IPS-15b (cell line): ENCODE results near the gene GNA15.
"Not testable (repeated sequence)": the region's sequence is repeated elsewhere in the genome, so short reads cannot be mapped to it uniquely, and the experiment has no call there.

Source experiments
- H3K27me3 ChIP-seq: one replicate; pipeline ENCODE4 v1.6.1; 2013; ENCODE audit warnings: low read length; ENCODE audit not compliant: control insufficient read depth, insufficient read depth
- H3K36me3 ChIP-seq: one replicate; pipeline ENCODE4 v1.6.1; 2013; ENCODE audit warnings: low read length; ENCODE audit not compliant: control insufficient read depth, insufficient read depth
- H3K4me1 ChIP-seq: one replicate; pipeline ENCODE4 v1.6.1; 2013; ENCODE audit warnings: mild to moderate bottlenecking, low read length; ENCODE audit not compliant: control insufficient read depth, insufficient read depth
- H3K4me3 ChIP-seq: one replicate; pipeline ENCODE4 v1.5.1; 2013; ENCODE audit warnings: low read depth, low read length
- H3K9ac ChIP-seq: one replicate; pipeline ENCODE4 v1.6.1; 2013; ENCODE audit warnings: low read depth, mild to moderate bottlenecking, low read length
- H3K9me3 ChIP-seq: one replicate; pipeline ENCODE4 v1.6.1; 2013; ENCODE audit warnings: mild to moderate bottlenecking, low read length; ENCODE audit not compliant: control insufficient read depth, insufficient read depth

The GNA15 gene

GRCh38 chr19:3148503-3148902 lies 12.7 kb downstream of the GNA15 start:
- Histone ChIP-seq H3K4me1 (no peaks in the 10 kb centered on the region), H3K4me3 (no peak overlapping the region), H3K36me3 (no peaks in the 10 kb centered on the region), H3K27me3 (no peaks in the 10 kb centered on the region), H3K9ac (no peak overlapping the region), H3K9me3 (no peaks in the 10 kb centered on the region)

GRCh38 chr19:3149089-3149488 lies 13.3 kb downstream of the GNA15 start:
- Histone ChIP-seq H3K4me3 (no peak overlapping the region), H3K9ac (no peak overlapping the region), H3K36me3 (no peaks in the 10 kb centered on the region), H3K27me3 (no peaks in the 10 kb centered on the region), H3K9me3 (no peaks in the 10 kb centered on the region), H3K4me1 (no peaks in the 10 kb centered on the region)

GRCh38 chr19:3149526-3150505 lies 14.0 kb downstream of the GNA15 start:
- Histone ChIP-seq H3K4me3 (no peak overlapping the region), H3K4me1 (no peaks in the 10 kb centered on the region), H3K27me3 (no peaks in the 10 kb centered on the region), H3K9ac (no peak overlapping the region), H3K9me3 (no peaks in the 10 kb centered on the region), H3K36me3 (no peaks in the 10 kb centered on the region)

GRCh38 chr19:3150739-3151329 lies 15.0 kb downstream of the GNA15 start:
- Histone ChIP-seq H3K36me3 (no peaks in the 10 kb centered on the region), H3K27me3 (no peaks in the 10 kb centered on the region), H3K9me3 (no peaks in the 10 kb centered on the region), H3K4me1 (no peaks in the 10 kb centered on the region), H3K4me3 (peak overlapping the region; percentile 30), H3K9ac (no peak overlapping the region)

- Histone ChIP-seq H3K4me3 (peak overlapping the region; percentile 30), H3K9ac (no peak overlapping the region), H3K36me3 (no peaks in the 10 kb centered on the region), H3K9me3 (no peaks in the 10 kb centered on the region), H3K4me1 (no peaks in the 10 kb centered on the region), H3K27me3 (no peaks in the 10 kb centered on the region)
Measured at GRCh38 chr19:3151563-3152418, 16.0 kb downstream of the GNA15 start.

GRCh38 chr19:3152419-3152780 lies 16.6 kb downstream of the GNA15 start:
- no peak overlapping the region for H3K9ac ChIP-seq
- no peaks in the 10 kb centered on the region for H3K27me3 ChIP-seq
- no peaks in the 10 kb centered on the region for H3K4me1 ChIP-seq
- no peak overlapping the region for H3K4me3 ChIP-seq
- no peaks in the 10 kb centered on the region for H3K36me3 ChIP-seq
- H3K9me3 ChIP-seq = no peaks in the 10 kb centered on the region

- H3K4me1 ChIP-seq = no peaks in the 10 kb centered on the region
- H3K27me3 ChIP-seq = no peaks in the 10 kb centered on the region
- H3K9ac ChIP-seq = no peak overlapping the region
- H3K9me3 ChIP-seq = no peaks in the 10 kb centered on the region
- no peaks in the 10 kb centered on the region for H3K36me3 ChIP-seq
- no peak overlapping the region for H3K4me3 ChIP-seq
Measured at GRCh38 chr19:3153286-3154230, 17.7 kb downstream of the GNA15 start.

- not testable (repeated sequence) for H3K4me1 ChIP-seq, H3K9ac ChIP-seq, H3K4me3 ChIP-seq
Measured at GRCh38 chr19:3154447-3154846, 18.6 kb downstream of the GNA15 start.

GRCh38 chr19:3154957-3155736 lies 19.3 kb downstream of the GNA15 start:
- Histone ChIP-seq H3K4me3 (no peak overlapping the region), H3K27me3 (no peaks in the 10 kb centered on the region), H3K9me3 (no peaks in the 10 kb centered on the region), H3K4me1 (no peaks in the 10 kb centered on the region), H3K36me3 (no peaks in the 10 kb centered on the region), H3K9ac (no peak overlapping the region)

More at GRCh38 chr19:3154447-3154846, 18.6 kb downstream of the GNA15 start:
- not testable (repeated sequence) for H3K9me3 ChIP-seq, H3K36me3 ChIP-seq, H3K27me3 ChIP-seq

- Histone ChIP-seq H3K4me1 (no peaks in the 10 kb centered on the region), H3K9ac (no peak overlapping the region), H3K27me3 (no peaks in the 10 kb centered on the region), H3K4me3 (no peak overlapping the region), H3K9me3 (no peaks in the 10 kb centered on the region), H3K36me3 (no peaks in the 10 kb centered on the region)
Measured at GRCh38 chr19:3157096-3157845, 21.4 kb downstream of the GNA15 start.
